ENCODE data around the gene ZBTB34.

GRCh38 chr9:126830827-126831226 lies 29.6 kb upstream of the ZBTB34 start:
- TF ChIP-seq YY1 (IDR thresholded peaks at IDR 0.05; ENCODE audit: low read depth) (no peak), EGR1 (IDR thresholded peaks at IDR 0.05) (no peak), EP300 (IDR thresholded peaks at IDR 0.05; ENCODE audit: borderline replicate concordance) (no peak), TEAD4 (IDR thresholded peaks at IDR 0.05) (no peak)
- TF ChIP-seq, protein P1, sequence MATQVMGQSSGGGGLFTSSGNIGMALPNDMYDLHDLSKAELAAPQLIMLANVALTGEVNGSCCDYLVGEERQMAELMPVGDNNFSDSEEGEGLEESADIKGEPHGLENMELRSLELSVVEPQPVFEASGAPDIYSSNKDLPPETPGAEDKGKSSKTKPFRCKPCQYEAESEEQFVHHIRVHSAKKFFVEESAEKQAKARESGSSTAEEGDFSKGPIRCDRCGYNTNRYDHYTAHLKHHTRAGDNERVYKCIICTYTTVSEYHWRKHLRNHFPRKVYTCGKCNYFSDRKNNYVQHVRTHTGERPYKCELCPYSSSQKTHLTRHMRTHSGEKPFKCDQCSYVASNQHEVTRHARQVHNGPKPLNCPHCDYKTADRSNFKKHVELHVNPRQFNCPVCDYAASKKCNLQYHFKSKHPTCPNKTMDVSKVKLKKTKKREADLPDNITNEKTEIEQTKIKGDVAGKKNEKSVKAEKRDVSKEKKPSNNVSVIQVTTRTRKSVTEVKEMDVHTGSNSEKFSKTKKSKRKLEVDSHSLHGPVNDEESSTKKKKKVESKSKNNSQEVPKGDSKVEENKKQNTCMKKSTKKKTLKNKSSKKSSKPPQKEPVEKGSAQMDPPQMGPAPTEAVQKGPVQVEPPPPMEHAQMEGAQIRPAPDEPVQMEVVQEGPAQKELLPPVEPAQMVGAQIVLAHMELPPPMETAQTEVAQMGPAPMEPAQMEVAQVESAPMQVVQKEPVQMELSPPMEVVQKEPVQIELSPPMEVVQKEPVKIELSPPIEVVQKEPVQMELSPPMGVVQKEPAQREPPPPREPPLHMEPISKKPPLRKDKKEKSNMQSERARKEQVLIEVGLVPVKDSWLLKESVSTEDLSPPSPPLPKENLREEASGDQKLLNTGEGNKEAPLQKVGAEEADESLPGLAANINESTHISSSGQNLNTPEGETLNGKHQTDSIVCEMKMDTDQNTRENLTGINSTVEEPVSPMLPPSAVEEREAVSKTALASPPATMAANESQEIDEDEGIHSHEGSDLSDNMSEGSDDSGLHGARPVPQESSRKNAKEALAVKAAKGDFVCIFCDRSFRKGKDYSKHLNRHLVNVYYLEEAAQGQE (IDR thresholded peaks at IDR 0.05; ENCODE audit: low read depth) = no peak
